HCT116 (cell line): ENCODE data around the gene TMEM44. TPM values are rescaled to one million over a fixed set of nuclear protein-coding genes. Genes with fewer than 3 reads are reported as not detected.

Experiments used
- ATAC-seq: fragments of 200-7000 bp; cut with Tn5 transposase; 2 replicates; pipeline ENCODE4 v1.9.1; 2020; ENCODE audit warnings: mild to moderate bottlenecking, moderate library complexity
- BruUV-seq: library from RNA; stranded (reverse); fragments of 400-500 nt; replicated peaks from 2 replicates; lab custom pipeline; 2021; lab: Mats Ljungman, UMichigan
- CTCF ChIA-PET: fragments of 300-600 bp; sonication (Branson Sonifier 250); formaldehyde crosslinking; loops from one replicate; lab custom pipeline; 2021; ENCODE audit warnings: antibody characterized with exemption; lab: Charles Lee
- POLR2A ChIA-PET: fragments of 300-600, 350-600 bp; sonication (Branson Sonifier 250); formaldehyde crosslinking; loops from one replicate; lab custom pipeline; 2021; ENCODE audit warnings: antibody characterized with exemption; lab: Charles Lee
- RAD21 ChIA-PET, 2 experiments: fragments of 300-600 bp; sonication (Branson Sonifier 250); formaldehyde crosslinking; loops; one replicate each; lab custom pipeline; 2023; ENCODE audit warnings: low total read pairs in 2 of 2; ENCODE audit not compliant: uncharacterized antibody in 2 of 2, unreplicated experiment in 2 of 2, low non-redundant PET in 1 of 2; lab: Charles Lee
- DNase-seq: peaks from one replicate; pipeline ENCODE4 v3.0.0-alpha.2; 2010; ENCODE audit warnings: low read depth, low spot score
- H2AFZ ChIP-seq: fragments of 200-600 bp; shearing (Covaris generic), sonication (generic); 2 replicates; pipeline ENCODE4 v1.6.1; 2017; ENCODE audit warnings: low read depth, mixed run types, mixed read lengths, antibody characterized with exemption, low read length; ENCODE audit not compliant: poor library complexity, severe bottlenecking
- H3K27ac ChIP-seq: 2 replicates; pipeline ENCODE4 v1.5.1; 2012; ENCODE audit warnings: low read depth, low read length
- H3K27me3 ChIP-seq: fragments of 200-600 bp; sonication (generic); 2 replicates; pipeline ENCODE4 v1.6.1; 2016; ENCODE audit warnings: mixed run types, low read length, mixed read lengths; ENCODE audit not compliant: insufficient read depth
- H3K36me3 ChIP-seq, 2 experiments: fragments of 200-500 bp in 1 of 2; fragments of 200-600 bp in 1 of 2; sonication (Bioruptor generic) in 1 of 2; sonication (generic) in 1 of 2; 2 replicates each; pipeline versions ENCODE4 v1.5.1 to v1.6.1; 2014 to 2016; ENCODE audit warnings: low read length in 2 of 2, inconsistent platforms in 1 of 2, mixed read lengths in 1 of 2, mixed run types in 1 of 2; ENCODE audit not compliant: insufficient read depth in 2 of 2, control insufficient read depth in 1 of 2
- H3K4me1 ChIP-seq, 2 experiments: fragments of 200-600 bp in 1 of 2; sonication (generic) in 1 of 2; 2 replicates each; pipeline versions ENCODE4 v1.5.1 to v1.6.1; 2012 to 2017; ENCODE audit warnings: low read length in 2 of 2, inconsistent platforms in 1 of 2, mild to moderate bottlenecking in 1 of 2, mixed read lengths in 1 of 2, mixed run types in 1 of 2, moderate library complexity in 1 of 2; ENCODE audit not compliant: insufficient read depth in 2 of 2, control insufficient read depth in 1 of 2
- H3K4me2 ChIP-seq: fragments of 200-600 bp; sonication (generic); 2 replicates; pipeline ENCODE4 v1.6.1; 2017; ENCODE audit warnings: mixed run types, low read length, mixed read lengths
- H3K4me3 ChIP-seq, 2 experiments: fragments of 200-600 bp in 1 of 2; sonication (generic) in 1 of 2; replicated peaks in 1 of 2; 2 replicates each; pipeline ENCODE4 v1.5.1; 2011 to 2016; ENCODE audit warnings: low read length in 2 of 2, control low read depth in 1 of 2, low read depth in 1 of 2, mild to moderate bottlenecking in 1 of 2, mixed read lengths in 1 of 2, mixed run types in 1 of 2
- H3K79me2 ChIP-seq: fragments of 200-600 bp; sonication (generic); 2 replicates; pipeline ENCODE4 v1.6.1; 2017; ENCODE audit warnings: mild to moderate bottlenecking, mixed run types, low read length, moderate library complexity, mixed read lengths; ENCODE audit not compliant: insufficient read depth
- H3K9ac ChIP-seq: fragments of 200-600 bp; sonication (generic); 2 replicates; pipeline ENCODE4 v1.6.1; 2016; ENCODE audit warnings: low read length, mixed read lengths
- H3K9me2 ChIP-seq: fragments of 200-600 bp; sonication (generic), shearing (Covaris generic); 2 replicates; pipeline ENCODE4 v1.6.1; 2017; ENCODE audit warnings: mixed run types, mild to moderate bottlenecking, moderate library complexity; ENCODE audit not compliant: insufficient read depth
- H3K9me3 ChIP-seq, 2 experiments: fragments of 200-500 bp in 1 of 2; fragments of 200-600 bp in 1 of 2; sonication (Bioruptor generic) in 1 of 2; sonication (generic) in 1 of 2; 2 replicates each; pipeline ENCODE4 v1.6.1; 2014 to 2017; ENCODE audit warnings: low read length in 2 of 2, mixed read lengths in 2 of 2, inconsistent platforms in 1 of 2, low read depth in 1 of 2, mild to moderate bottlenecking in 1 of 2, mixed run types in 1 of 2, moderate library complexity in 1 of 2; ENCODE audit not compliant: control insufficient read depth in 1 of 2, insufficient read depth in 1 of 2
- H4K20me1 ChIP-seq: fragments of 200-600 bp; sonication (generic), shearing (Covaris generic); 2 replicates; pipeline ENCODE4 v1.6.1; 2017; ENCODE audit warnings: mixed run types, mild to moderate bottlenecking, moderate library complexity; ENCODE audit not compliant: insufficient read depth
- ATF3 ChIP-seq: IDR thresholded peaks from 2 replicates; pipeline ENCODE4 v1.6.1; 2012
- CTCF ChIP-seq, 3 experiments: fragments of 200-600 bp in 1 of 3; sonication (generic) in 1 of 3; IDR thresholded peaks in 2 of 3; conservative IDR thresholded peaks in 1 of 3; 2 replicates each; pipeline ENCODE4 v1.5.1; 2012 to 2017; ENCODE audit warnings: low read depth in 2 of 3, low read length in 2 of 3, antibody characterized with exemption in 1 of 3, borderline replicate concordance in 1 of 3, control low read depth in 1 of 3, mild to moderate bottlenecking in 1 of 3, mixed read lengths in 1 of 3, mixed run types in 1 of 3, moderate library complexity in 1 of 3; ENCODE audit not compliant: insufficient read depth in 1 of 3
- ELF1 ChIP-seq: IDR thresholded peaks from 2 replicates; pipeline ENCODE4 v1.6.1; 2012; ENCODE audit warnings: low read depth, borderline replicate concordance
- EZH2 ChIP-seq: fragments of 200-600 bp; sonication (generic); IDR thresholded peaks from 2 replicates; pipeline ENCODE4 v1.6.1; 2017; ENCODE audit warnings: antibody characterized with exemption, mixed run types
- MAX ChIP-seq: IDR thresholded peaks from 2 replicates; pipeline ENCODE4 v1.6.1; 2012
- POLR2AphosphoS5 ChIP-seq: IDR thresholded peaks from 2 replicates; pipeline ENCODE4 v1.6.1; 2011; ENCODE audit warnings: mild to moderate bottlenecking, low read depth, low read length, moderate library complexity
- REST ChIP-seq: IDR thresholded peaks from 2 replicates; pipeline ENCODE4 v1.6.1; 2012; ENCODE audit warnings: low read depth
- SRF ChIP-seq: IDR thresholded peaks from 2 replicates; pipeline ENCODE4 v1.6.1; 2012; ENCODE audit warnings: low read depth
- YY1 ChIP-seq: IDR thresholded peaks from 2 replicates; pipeline ENCODE4 v1.6.1; 2011; ENCODE audit warnings: low read length, low read depth, moderate library complexity, mild to moderate bottlenecking; ENCODE audit not compliant: insufficient replicate concordance; ENCODE audit errors: extremely low read depth
- ZBTB33 ChIP-seq: IDR thresholded peaks from 2 replicates; pipeline ENCODE4 v1.6.1; 2011; ENCODE audit warnings: mild to moderate bottlenecking, low read length, moderate library complexity; ENCODE audit not compliant: insufficient replicate concordance; ENCODE audit errors: extremely low read depth
- ZNF274 ChIP-seq: fragments of 200-500 bp; sonication (Bioruptor generic); IDR thresholded peaks from 2 replicates; pipeline ENCODE4 v1.6.1; 2014; ENCODE audit warnings: mild to moderate bottlenecking, low read depth, low read length, inconsistent platforms
- intact Hi-C: fragments of 100-400 bp; cut with micrococcal nuclease; formaldehyde crosslinking; loops from 2 replicates; pipeline ENCODE4 v1.10.0; 2022
- total RNA-seq: library from RNA; stranded (reverse); gene quantifications from one replicate; pipeline ENCODE4 v1.2.1, GENCODE V29; 2021; ENCODE audit not compliant: unreplicated experiment

TMEM44 gene
- total RNA-seq, 1 experiment from 2014 or later: 30.3 TPM

- TF ChIP-seq REST (no peak), ELF1 (no peak)
- TF ChIP-seq, all 23 proteins: peak for 0
Measured at GRCh38 chr3:194619741-194620140, 13.5 kb downstream of the TMEM44 start (continued).

- Histone ChIP-seq H4K20me1 (no peaks in the 10 kb centered on the region), H3K27me3 (no peaks in the 10 kb centered on the region), H3K36me3 (no peaks in the 10 kb centered on the region; a peak in 1 of 4 replicates), H3K4me2 (no peak overlapping the region), H3K9me3 (no peaks in the 10 kb centered on the region), H3K27ac (no peak overlapping the region), H3K9me2 (no peaks in the 10 kb centered on the region), H3K9ac (no peak overlapping the region), H3K4me3 (no peak overlapping the region), H3K79me2 (no peaks in the 10 kb centered on the region), H2AFZ (no peak overlapping the region), H3K4me1 (no peaks in the 10 kb centered on the region)
- RAD21 ChIA-PET: no interaction called here
- DNase-seq: no peak
- TF ChIP-seq ZBTB33 (no peak), MAX (no peak), ATF3 (no peak), SRF (no peak), CTCF (IDR thresholded peaks at IDR 0.05 in 2 of 3, conservative IDR thresholded peaks at IDR 0.05 in 1 of 3; ENCODE audit: borderline replicate concordance in 1 of 3, insufficient read depth in 1 of 3, low read depth in 2 of 3, low read length in 2 of 3) (no peak), EZH2 (no peak), ZNF274 (no peak), YY1 (no peak), POLR2AphosphoS5 (no peak), ELF1 (no peak)
- CTCF ChIA-PET: no interaction called here
- POLR2A ChIA-PET: no interaction called here
- intact Hi-C loops: no loop called here
- no TSS peak for BruUV-seq
- no peak for ATAC-seq
Measured at GRCh38 chr3:194618858-194619608, 14.2 kb downstream of the TMEM44 start.
